Activated T-helper 2 cell treated with anti-CD3 and anti-CD28 coated beads, Interferon-gamma antibody, Interleukin-2, Interleukin-4, amounts not matched to agents 10 μg/mL and 5 μg/mL and 100 μg/mL, durations not matched to agents 14 hours and 24 hours and 36 hours (primary cell): ENCODE results near the gene TMEM87A. TPM values are rescaled to one million over a fixed set of nuclear protein-coding genes. Genes with fewer than 3 reads are reported as not detected.

Source experiments
- DNase-seq: peaks from one replicate; pipeline ENCODE4 v3.0.0; 2021; ENCODE audit warnings: low spot score
- H3K27ac Mint-ChIP-seq: one replicate; pipeline ENCODE4 v1.8.0; 2021; ENCODE audit warnings: mixed read lengths
- H3K27me3 Mint-ChIP-seq: one replicate; pipeline ENCODE4 v1.8.0; 2021; ENCODE audit warnings: low read depth, mixed read lengths
- H3K36me3 Mint-ChIP-seq: one replicate; pipeline ENCODE4 v1.8.0; 2021; ENCODE audit warnings: low read depth, mixed read lengths
- H3K4me1 Mint-ChIP-seq: one replicate; pipeline ENCODE4 v1.8.0; 2021; ENCODE audit warnings: low read depth, mixed read lengths
- H3K4me3 Mint-ChIP-seq: one replicate; pipeline ENCODE4 v1.8.0; 2021; ENCODE audit warnings: low read depth, mild to moderate bottlenecking, moderate library complexity, mixed read lengths
- H3K9me3 Mint-ChIP-seq: one replicate; pipeline ENCODE4 v1.8.0; 2021; ENCODE audit warnings: mixed read lengths
- intact Hi-C: fragments of 100-400 bp; cut with micrococcal nuclease; formaldehyde crosslinking; loops from one replicate; pipeline ENCODE4 v1.15.1; 2023
- total RNA-seq: library from RNA; stranded (reverse); gene quantifications from 2 replicates; pipeline ENCODE4 v1.2.3, GENCODE V29; 2022

Gene TMEM87A
- total RNA-seq, 1 donor from 2014 or later = 34.8 TPM

- no peak overlapping the region for H3K4me3 Mint-ChIP-seq
- peaks cover 9% of the 10 kb centered on the region for H3K4me1 Mint-ChIP-seq
- no peak overlapping the region for H3K27ac Mint-ChIP-seq
- DNase-seq = no peak
- H3K36me3 Mint-ChIP-seq = peaks cover 60% of the 10 kb centered on the region
- no peaks in the 10 kb centered on the region for H3K9me3 Mint-ChIP-seq
- intact Hi-C loops = no loop called here
- H3K27me3 Mint-ChIP-seq = no peaks in the 10 kb centered on the region
Observed at GRCh38 chr15:42213511-42213910, 59.7 kb downstream of the TMEM87A start.

- intact Hi-C loops = no loop called here
- Mint-ChIP-seq H3K36me3 (peaks cover 55% of the 10 kb centered on the region), H3K27me3 (no peaks in the 10 kb centered on the region), H3K27ac (no peak overlapping the region), H3K9me3 (peaks cover 3% of the 10 kb centered on the region), H3K4me1 (peaks cover 28% of the 10 kb centered on the region), H3K4me3 (no peak overlapping the region)
- DNase-seq = no peak
Observed at GRCh38 chr15:42210696-42211095, 62.5 kb downstream of the TMEM87A start.

- intact Hi-C loops = loop anchor here (2.0 to 10.0 kb wide), 4 partner anchors 15 to 716 kb away; partner anchors contain the start of genes GANC, ITPKA, SNAP23 and TMEM87A
- peak within 1 kb of the TSS; percentile 98 for H3K27ac Mint-ChIP-seq
- peaks cover 3% of the 10 kb centered on the region for H3K9me3 Mint-ChIP-seq
- no peaks in the 10 kb centered on the region for H3K27me3 Mint-ChIP-seq
- H3K4me1 Mint-ChIP-seq = peaks cover 29% of the 10 kb centered on the region
- peak; percentile 81 for DNase-seq
- H3K4me3 Mint-ChIP-seq = peak within 1 kb of the TSS; percentile 98
- peaks cover 43% of the 10 kb centered on the region for H3K36me3 Mint-ChIP-seq
Observed at GRCh38 chr15:42207674-42208579, 65.3 kb downstream of the TMEM87A start, which contains the start of gene VPS39. TSS of gene VPS39 (minus strand) at chr15:42208304. CDS start at chr15:42208153, 151 bp downstream.

GRCh38 chr15:42206406-42206805 is 66.8 kb downstream of the TMEM87A start:
- intact Hi-C loops = loop anchor here (5.0 to 10.0 kb wide), 2 partner anchors 288 to 714 kb away; partner anchors contain the start of genes ITPKA, SNAP23 and ZNF106
- no peak overlapping the region for H3K27ac Mint-ChIP-seq
- H3K36me3 Mint-ChIP-seq = peaks cover 37% of the 10 kb centered on the region
- no peak for DNase-seq
- H3K4me3 Mint-ChIP-seq = peak overlapping the region; percentile 72
- peaks cover 36% of the 10 kb centered on the region for H3K4me1 Mint-ChIP-seq
- H3K27me3 Mint-ChIP-seq = no peaks in the 10 kb centered on the region
- peaks cover 3% of the 10 kb centered on the region for H3K9me3 Mint-ChIP-seq

GRCh38 chr15:42203891-42204290 is 69.3 kb downstream of the TMEM87A start:
- H3K9me3 Mint-ChIP-seq = peaks cover 3% of the 10 kb centered on the region
- DNase-seq = no peak
- H3K4me1 Mint-ChIP-seq = peaks cover 36% of the 10 kb centered on the region
- no peaks in the 10 kb centered on the region for H3K27me3 Mint-ChIP-seq
- H3K27ac Mint-ChIP-seq = no peak overlapping the region
- peaks cover 25% of the 10 kb centered on the region for H3K36me3 Mint-ChIP-seq
- intact Hi-C loops = loop anchor here (10.0 kb wide), 1 partner anchor 291 kb away; the partner anchor contains the start of genes SNAP23 and ZNF106
- no peak overlapping the region for H3K4me3 Mint-ChIP-seq

- H3K4me1 Mint-ChIP-seq = peaks cover 33% of the 10 kb centered on the region
- no peak overlapping the region for H3K27ac Mint-ChIP-seq
- intact Hi-C loops = loop anchor here (10.0 kb wide), 1 partner anchor 292 kb away; the partner anchor contains the start of genes SNAP23 and ZNF106
- H3K4me3 Mint-ChIP-seq = no peak overlapping the region
- no peaks in the 10 kb centered on the region for H3K9me3 Mint-ChIP-seq
- DNase-seq = no peak
- no peaks in the 10 kb centered on the region for H3K27me3 Mint-ChIP-seq
- H3K36me3 Mint-ChIP-seq = peaks cover 24% of the 10 kb centered on the region
Observed at GRCh38 chr15:42202653-42203052, 70.6 kb downstream of the TMEM87A start.

GRCh38 chr15:42201801-42202200 is 71.4 kb downstream of the TMEM87A start:
- Mint-ChIP-seq H3K27ac (no peak overlapping the region), H3K9me3 (no peaks in the 10 kb centered on the region), H3K4me1 (peaks cover 24% of the 10 kb centered on the region), H3K4me3 (no peak overlapping the region), H3K36me3 (peaks cover 27% of the 10 kb centered on the region), H3K27me3 (no peaks in the 10 kb centered on the region)
- DNase-seq = no peak
- intact Hi-C loops = loop anchor here (10.0 kb wide), 1 partner anchor 293 kb away; the partner anchor contains the start of genes SNAP23 and ZNF106

GRCh38 chr15:42199126-42199525 is 74.1 kb downstream of the TMEM87A start:
- Mint-ChIP-seq H3K36me3 (peaks cover 44% of the 10 kb centered on the region), H3K27ac (no peak overlapping the region), H3K27me3 (no peaks in the 10 kb centered on the region), H3K9me3 (peaks cover 7% of the 10 kb centered on the region), H3K4me1 (peaks cover 9% of the 10 kb centered on the region), H3K4me3 (no peak overlapping the region)
- intact Hi-C loops = no loop called here
- DNase-seq = no peak

- Mint-ChIP-seq H3K27ac (no peak overlapping the region), H3K27me3 (no peaks in the 10 kb centered on the region), H3K4me3 (no peak overlapping the region), H3K9me3 (peaks cover 7% of the 10 kb centered on the region), H3K4me1 (peaks cover 11% of the 10 kb centered on the region), H3K36me3 (peaks cover 48% of the 10 kb centered on the region)
- intact Hi-C loops = no loop called here
- DNase-seq = no peak
Observed at GRCh38 chr15:42198516-42198915, 74.7 kb downstream of the TMEM87A start.

GRCh38 chr15:42194513-42194912 is 78.7 kb downstream of the TMEM87A start:
- Mint-ChIP-seq H3K4me1 (peaks cover 34% of the 10 kb centered on the region), H3K36me3 (peaks cover 66% of the 10 kb centered on the region), H3K27me3 (no peaks in the 10 kb centered on the region), H3K4me3 (no peak overlapping the region), H3K9me3 (peaks cover 7% of the 10 kb centered on the region), H3K27ac (peak overlapping the region; percentile 38)
- intact Hi-C loops = loop anchor here (5.0 kb wide), 1 partner anchor 78 kb away; the partner anchor contains the start of genes GANC and TMEM87A
- DNase-seq = no peak

- peaks cover 7% of the 10 kb centered on the region for H3K9me3 Mint-ChIP-seq
- H3K4me3 Mint-ChIP-seq = peak overlapping the region; percentile 2
- DNase-seq = no peak
- H3K27me3 Mint-ChIP-seq = no peaks in the 10 kb centered on the region
- peak overlapping the region; percentile 79 for H3K27ac Mint-ChIP-seq
- H3K36me3 Mint-ChIP-seq = peaks cover 70% of the 10 kb centered on the region
- H3K4me1 Mint-ChIP-seq = peaks cover 40% of the 10 kb centered on the region
- intact Hi-C loops = loop anchor here (2.0 to 5.0 kb wide), 2 partner anchors 15 to 79 kb away; partner anchors contain the start of genes GANC, TMEM87A and VPS39
Observed at GRCh38 chr15:42193383-42193782, 79.8 kb downstream of the TMEM87A start.

GRCh38 chr15:42191610-42192346 is 81.5 kb downstream of the TMEM87A start:
- no peaks in the 10 kb centered on the region for H3K27me3 Mint-ChIP-seq
- no peak overlapping the region for H3K4me3 Mint-ChIP-seq
- H3K27ac Mint-ChIP-seq = peak overlapping the region; percentile 58
- intact Hi-C loops = loop anchor here (2.0 to 5.0 kb wide), 2 partner anchors 17 to 81 kb away; partner anchors contain the start of genes GANC, TMEM87A and VPS39
- peaks cover 40% of the 10 kb centered on the region for H3K4me1 Mint-ChIP-seq
- DNase-seq = no peak
- H3K9me3 Mint-ChIP-seq = peaks cover 7% of the 10 kb centered on the region
- H3K36me3 Mint-ChIP-seq = peaks cover 73% of the 10 kb centered on the region
